Measurements from ENCODE around the gene ALG2.

GRCh38 chr9:99201603-99202002 lies 20.1 kb downstream of the ALG2 start:
- TF ChIP-seq POLR2A (IDR thresholded peaks at IDR 0.05) = no peak
- no peak for TF ChIP-seq CTCF (IDR thresholded peaks at IDR 0.05)
